GM12878 (cell line): Measurements from ENCODE around the gene RCOR1. TPM values are rescaled to one million over a fixed set of nuclear protein-coding genes. Genes with fewer than 3 reads are reported as not detected.

ENCODE experiments used
- CBFB ChIP-seq: IDR thresholded peaks from 2 replicates; pipeline ENCODE4 v1.6.1; 2016; ENCODE audit warnings: antibody characterized with exemption, low read depth
- CEBPZ ChIP-seq: fragments of 150-350 bp; IDR thresholded peaks from 2 replicates; pipeline ENCODE4 v1.6.1; 2016; ENCODE audit warnings: low read depth, low read length
- CHD1 ChIP-seq: IDR thresholded peaks from 2 replicates; pipeline ENCODE4 v1.6.1; 2012; ENCODE audit warnings: low read depth, low read length, improper control_type of control experiment
- CHD4 ChIP-seq: fragments of 200-600 bp; sonication (generic); IDR thresholded peaks from 2 replicates; pipeline ENCODE4 v1.6.1; 2016; ENCODE audit warnings: mild to moderate bottlenecking
- CREB1 ChIP-seq: IDR thresholded peaks from 2 replicates; pipeline ENCODE4 v1.6.1; 2012; ENCODE audit warnings: low read depth, mild to moderate bottlenecking, inconsistent platforms
- EED ChIP-seq: sonication (generic); IDR thresholded peaks from 2 replicates; pipeline ENCODE4 v1.6.1; 2016; ENCODE audit warnings: antibody characterized with exemption, low read depth
- ELK1 ChIP-seq: IDR thresholded peaks from 2 replicates; pipeline ENCODE4 v1.6.1; 2012; ENCODE audit warnings: low read depth, low read length, improper control_type of control experiment
- FOXK2 ChIP-seq: fragments of 450-650 bp; IDR thresholded peaks from 2 replicates; pipeline ENCODE4 v1.6.1; 2017; ENCODE audit warnings: mild to moderate bottlenecking, moderate library complexity
- HDGF ChIP-seq: fragments of 450-650 bp; IDR thresholded peaks from 2 replicates; pipeline ENCODE4 v1.6.1; 2016; ENCODE audit warnings: antibody characterized with exemption
- JUND ChIP-seq: IDR thresholded peaks from 2 replicates; pipeline ENCODE4 v1.6.1; 2012; ENCODE audit warnings: low read depth, mild to moderate bottlenecking, low read length, improper control_type of control experiment, moderate library complexity
- MTA3 ChIP-seq: IDR thresholded peaks from 2 replicates; pipeline ENCODE4 v1.6.1; 2012; ENCODE audit warnings: low read length, inconsistent platforms, borderline replicate concordance
- MYB ChIP-seq: fragments of 150-350 bp; IDR thresholded peaks from 2 replicates; pipeline ENCODE4 v1.6.1; 2014; ENCODE audit warnings: mild to moderate bottlenecking, low read depth, low read length, borderline replicate concordance
- NFXL1 ChIP-seq: fragments of 450-650 bp; IDR thresholded peaks from 2 replicates; pipeline ENCODE4 v1.6.1; 2017; ENCODE audit warnings: antibody characterized with exemption, mild to moderate bottlenecking, borderline replicate concordance
- NR2F1 ChIP-seq: fragments of 450-650 bp; conservative IDR thresholded peaks from 2 replicates; pipeline ENCODE4 v1.6.1; 2017; ENCODE audit warnings: mild to moderate bottlenecking
- PAX5 ChIP-seq: IDR thresholded peaks from 2 replicates; pipeline ENCODE4 v1.6.1; 2011; ENCODE audit warnings: low read depth, low read length, borderline replicate concordance
- POLR2A ChIP-seq: IDR thresholded peaks from 2 replicates; pipeline ENCODE4 v1.6.1; 2011; ENCODE audit warnings: low read depth, mild to moderate bottlenecking, low read length
- POLR2AphosphoS5 ChIP-seq: IDR thresholded peaks from 2 replicates; pipeline ENCODE4 v1.6.1; 2011; ENCODE audit warnings: mild to moderate bottlenecking, low read length, inconsistent platforms
- POU2F2 ChIP-seq: IDR thresholded peaks from 3 replicates; pipeline ENCODE4 v1.6.1; 2011; ENCODE audit warnings: low read depth, mild to moderate bottlenecking, low read length, borderline replicate concordance
- RAD21 ChIP-seq: IDR thresholded peaks from 2 replicates; pipeline ENCODE4 v1.6.1; 2011; ENCODE audit warnings: mild to moderate bottlenecking, low read depth, low read length, moderate library complexity; ENCODE audit not compliant: insufficient read depth
- RB1 ChIP-seq: fragments of 450-650 bp; formaldehyde crosslinking; IDR thresholded peaks from 2 replicates; pipeline ENCODE4 v1.6.1; 2017; ENCODE audit warnings: mild to moderate bottlenecking, borderline replicate concordance
- RBBP5 ChIP-seq: fragments of 200-600 bp; sonication (generic); conservative IDR thresholded peaks from 2 replicates; pipeline ENCODE4 v1.6.1; 2016
- RFX5 ChIP-seq: IDR thresholded peaks from 2 replicates; pipeline ENCODE4 v1.6.1; 2011; ENCODE audit warnings: low read depth, low read length, improper control_type of control experiment
- SMAD1 ChIP-seq: fragments of 450-650 bp; IDR thresholded peaks from 2 replicates; pipeline ENCODE4 v1.6.1; 2018; ENCODE audit warnings: mild to moderate bottlenecking, low read depth; ENCODE audit not compliant: partially characterized antibody
- SP1 ChIP-seq: IDR thresholded peaks from one replicate; pipeline ENCODE4 v1.6.1; 2011; ENCODE audit warnings: low read depth, low read length
- USF1 ChIP-seq: IDR thresholded peaks from 2 replicates; pipeline ENCODE4 v1.6.1; 2011; ENCODE audit warnings: borderline replicate concordance, low read depth, mild to moderate bottlenecking, moderate library complexity, mixed read lengths, low read length; ENCODE audit not compliant: insufficient read depth; ENCODE audit errors: extremely low read length
- WRNIP1 ChIP-seq: IDR thresholded peaks from 2 replicates; pipeline ENCODE4 v1.6.1; 2011; ENCODE audit warnings: low read depth, low read length, improper control_type of control experiment, borderline replicate concordance
- YBX1 ChIP-seq: fragments of 450-650 bp; IDR thresholded peaks from 2 replicates; pipeline ENCODE4 v1.6.1; 2016; ENCODE audit warnings: antibody characterized with exemption
- ZNF384 ChIP-seq: IDR thresholded peaks from 2 replicates; pipeline ENCODE4 v1.6.1; 2012; ENCODE audit warnings: low read depth, mild to moderate bottlenecking, low read length, improper control_type of control experiment, borderline replicate concordance
- polyA plus RNA-seq, 11 experiments: library from polyadenylated mRNA; depleted of rRNA in 4 of 11; unstranded in 6 of 11; stranded (reverse) in 5 of 11; fragments of >200 nt; fragmentation: Nextera tagmentation in 4 of 11; fragmentation: Illumina TruSeq in 1 of 11; extraction: Ambion mirVana in 4 of 11; extraction: Trizol in 1 of 11; gene quantifications; 1 replicate in 1 of 11; 2 replicates in 10 of 11; pipeline versions ENCODE4 v1.2.1 to v1.2.3, GENCODE V29; 2011 to 2016; ENCODE audit warnings: inconsistent platforms in 2 of 11, missing spikeins in 2 of 11, low read depth in 1 of 11
- total RNA-seq, 4 experiments: library from RNA; depleted of rRNA in 3 of 4; stranded (reverse); fragments of >200 nt in 3 of 4; fragmentation: Illumina TruSeq in 1 of 4; extraction: Trizol in 1 of 4; gene quantifications; 2 replicates each; pipeline versions ENCODE4 v1.2.1 to v1.2.3, GENCODE V29; 2013 to 2021

RCOR1 gene
- total and polyA plus RNA-seq, 10 of the 15 experiments (the other 5 are each of a cell fraction or from before 2014, with no cell fraction given): 1.6 to 12.2 (median 4.4) TPM

- TF ChIP-seq FOXK2 (no peak), POLR2A (peak; percentile 74), HDGF (peak; percentile 63; the same call in 1 of the 2 replicates), YBX1 (no peak), JUND (no peak), CBFB (no peak), POU2F2 (no peak), NFXL1 (no peak), CHD1 (0 out of 2 replicates have a peak, but pooled peaks have one; percentile 25), RBBP5 (no peak), NR2F1 (peak; percentile 95), RAD21 (no peak), POLR2AphosphoS5 (peak; percentile 45; the same call in 1 of the 2 replicates), MYB (no peak), CHD4 (no peak), MTA3 (no peak), ZNF384 (no peak), PAX5 (peak; percentile 53; the same call in 1 of the 2 replicates), CREB1 (no peak), SP1 (peak; percentile 10), RFX5 (no peak), USF1 (no peak), ELK1 (no peak), EED (no peak), SMAD1 (no peak), CEBPZ (no peak), WRNIP1 (no peak), RB1 (no peak)
Observed at GRCh38 chr14:102776761-102777710, 184.6 kb downstream of the RCOR1 start, which contains the start of gene TRAF3 (continued).
